B cell (primary cell): Measurements from ENCODE around the gene PYGO2. TPM values are rescaled to one million over a fixed set of nuclear protein-coding genes. Genes with fewer than 3 reads are reported as not detected.

Experiments
- ATAC-seq: fragments of 200-7000 bp; cut with Tn5 transposase; one replicate; pipeline ENCODE4 v1.10.0; 2021; ENCODE audit warnings: low read depth, mild to moderate bottlenecking, moderate number of reproducible peaks, moderate library complexity
- CTCF ChIA-PET: fragments of 350-600 bp; sonication (Branson Sonifier 250); formaldehyde crosslinking; loops from one replicate; lab custom pipeline; 2021; ENCODE audit warnings: antibody characterized with exemption, inconsistent platforms; lab: Charles Lee
- POLR2A ChIA-PET: fragments of 350-600 bp; sonication (Branson Sonifier 250); formaldehyde crosslinking; loops from one replicate; lab custom pipeline; 2021; ENCODE audit warnings: antibody characterized with exemption; lab: Charles Lee
- DNase-seq: peaks from one replicate; pipeline ENCODE4 v3.0.0; 2013
- H2AFZ ChIP-seq: 2 replicates; pipeline ENCODE4 v1.6.1; 2012; ENCODE audit warnings: mild to moderate bottlenecking, low read depth, low read length; ENCODE audit not compliant: insufficient read depth, poor library complexity, severe bottlenecking
- H3K27ac ChIP-seq, 2 donors: 1 replicate in 1 of 2; 2 replicates in 1 of 2; pipeline ENCODE4 v1.5.1; 2012 to 2013; ENCODE audit warnings: low read length in 2 of 2, mild to moderate bottlenecking in 2 of 2, moderate library complexity in 1 of 2
- H3K27me3 ChIP-seq, 4 experiments: fragments of 200-600 bp in 1 of 4; sonication (generic) in 1 of 4; replicated peaks in 1 of 4; 1 replicate in 2 of 4; 2 replicates in 2 of 4; pipeline versions ENCODE4 v1.6.1 to v1.7.0; 2013 to 2016; ENCODE audit warnings: low read length in 3 of 4, mild to moderate bottlenecking in 2 of 4, mixed read lengths in 1 of 4, moderate library complexity in 1 of 4; ENCODE audit not compliant: insufficient read depth in 4 of 4, control insufficient read depth in 3 of 4; ENCODE audit errors: control extremely low read depth in 1 of 4
- H3K36me3 ChIP-seq, 2 experiments: replicated peaks in 1 of 2; 1 replicate in 1 of 2; 2 replicates in 1 of 2; pipeline versions ENCODE4 v1.6.1 to v1.7.1; 2013; ENCODE audit warnings: low read length in 1 of 2; ENCODE audit not compliant: insufficient read depth in 2 of 2, control insufficient read depth in 1 of 2; ENCODE audit errors: control extremely low read depth in 1 of 2, extremely low read depth in 1 of 2
- H3K4me1 ChIP-seq, 2 donors: fragments of 200-600 bp in 1 of 2; sonication (generic) in 1 of 2; 1 replicate in 1 of 2; 2 replicates in 1 of 2; pipeline versions ENCODE4 v1.5.1 to v1.6.1; 2013 to 2017; ENCODE audit warnings: low read length in 2 of 2; ENCODE audit not compliant: control insufficient read depth in 2 of 2, insufficient read depth in 2 of 2
- H3K4me2 ChIP-seq: replicated peaks from 2 replicates; pipeline ENCODE3; 2012; ENCODE audit warnings: mild to moderate bottlenecking, low read depth, low read length; ENCODE audit not compliant: poor library complexity, severe bottlenecking
- H3K4me3 ChIP-seq, 5 experiments: fragments of 200-600 bp in 1 of 5; sonication (generic) in 1 of 5; 1 replicate in 3 of 5; 2 replicates in 2 of 5; pipeline versions ENCODE4 v1.5.1 to v1.7.0; 2011 to 2016; ENCODE audit warnings: low read length in 4 of 5, mild to moderate bottlenecking in 4 of 5, low read depth in 2 of 5, control low read depth in 1 of 5, moderate library complexity in 1 of 5; ENCODE audit not compliant: insufficient read depth in 1 of 5; ENCODE audit errors: control extremely low read depth in 1 of 5, extremely low read depth in 1 of 5
- H3K79me2 ChIP-seq: fragments of 200-600 bp; sonication (generic); one replicate; pipeline ENCODE4 v1.6.0; 2016; ENCODE audit warnings: low read length; ENCODE audit not compliant: control insufficient read depth, insufficient read depth
- H3K9ac ChIP-seq: fragments of 200-600 bp; sonication (generic); 2 replicates; pipeline ENCODE4 v1.6.1; 2017; ENCODE audit warnings: mild to moderate bottlenecking, low read length, moderate library complexity
- H3K9me3 ChIP-seq, 3 donors: one replicate each; pipeline versions ENCODE4 v1.6.1 to v1.7.1; 2013; ENCODE audit warnings: low read length in 2 of 3; ENCODE audit not compliant: control insufficient read depth in 2 of 3, insufficient read depth in 1 of 3; ENCODE audit errors: control extremely low read depth in 1 of 3
- H4K20me1 ChIP-seq: 2 replicates; pipeline ENCODE4 v1.6.0; 2012; ENCODE audit warnings: mild to moderate bottlenecking, low read length; ENCODE audit not compliant: insufficient read depth, control insufficient read depth, poor library complexity, severe bottlenecking
- H3K27ac Mint-ChIP-seq: one replicate; pipeline ENCODE4 v1.8.0; 2021; ENCODE audit warnings: mixed read lengths
- H3K27me3 Mint-ChIP-seq: one replicate; pipeline ENCODE4 v1.8.0; 2021; ENCODE audit warnings: mixed read lengths
- H3K4me1 Mint-ChIP-seq: one replicate; pipeline ENCODE4 v1.8.0; 2021; ENCODE audit warnings: mixed read lengths
- H3K4me3 Mint-ChIP-seq: one replicate; pipeline ENCODE4 v1.8.0; 2021; ENCODE audit warnings: mixed read lengths
- H3K9me3 Mint-ChIP-seq: one replicate; pipeline ENCODE4 v1.8.0; 2022; ENCODE audit warnings: mixed read lengths; ENCODE audit not compliant: insufficient read depth
- CTCF ChIP-seq: fragments of 200-600 bp; IDR thresholded peaks from one replicate; pipeline ENCODE4 v1.8.0; 2022; ENCODE audit warnings: antibody characterized with exemption, mild to moderate bottlenecking
- EZH2 ChIP-seq: IDR thresholded peaks from 2 replicates; pipeline ENCODE4 v1.6.1; 2012; ENCODE audit warnings: borderline replicate concordance, low read depth, mild to moderate bottlenecking, moderate library complexity, low read length; ENCODE audit not compliant: insufficient read depth, poor library complexity, severe bottlenecking
- WGBS: methylation state at CpG from one replicate; pipeline ENCODE4 v1.1.5; 2013; ENCODE audit warnings: missing lambda C conversion rate; ENCODE audit not compliant: insufficient coverage; 5-methylcytosine and 5-hydroxymethylcytosine counted together
- intact Hi-C: fragments of 100-400 bp; cut with micrococcal nuclease; formaldehyde crosslinking; loops from one replicate; pipeline ENCODE4 v1.10.0; 2022
- polyA plus RNA-seq: library from polyadenylated mRNA; depleted of rRNA; stranded (reverse); fragments of >200 nt; gene quantifications from 2 replicates; pipeline ENCODE4 v1.2.3, GENCODE V29; 2012
- total RNA-seq, 2 donors: library from RNA; stranded (reverse); fragments of 120-200 nt in 1 of 2; gene quantifications; 1 replicate in 1 of 2; 2 replicates in 1 of 2; pipeline versions ENCODE4 v1.2.3 to v1.2.4, GENCODE V29; 2013 to 2022

Gene PYGO2
- total and polyA plus RNA-seq, 2 donors (not counting 1 experiment from before 2014, with no cell fraction given) = 22.2 to 52.7 TPM

GRCh38 chr1:155005076-155006011, 43.8 kb upstream of the PYGO2 start:
- Histone ChIP-seq H4K20me1 (peaks cover 29% of the 10 kb centered on the region), H2AFZ (no peak overlapping the region), H3K27ac (peak overlapping the region; percentile 80 to 81), H3K4me1 (peaks cover 65 to 67% of the 10 kb centered on the region in 2 donors), H3K4me2 (peak overlapping the region; percentile 96), H3K9ac (peak overlapping the region; percentile 94), H3K36me3 (peaks cover 0 to 5% of the 10 kb centered on the region in 2 experiments), H3K79me2 (peaks cover 73% of the 10 kb centered on the region), H3K4me3 (peak overlapping the region in 4 of 5 experiments; percentile 84 to 98 (median 93)), H3K9me3 (no peaks in the 10 kb centered on the region), H3K27me3 (no peaks in the 10 kb centered on the region)
- Mint-ChIP-seq H3K27me3 (no peaks in the 10 kb centered on the region), H3K27ac (peak overlapping the region; percentile 86), H3K4me1 (peaks cover 56% of the 10 kb centered on the region), H3K9me3 (no peaks in the 10 kb centered on the region), H3K4me3 (peak overlapping the region; percentile 90)
- DNase-seq (peak; percentile 76), ATAC-seq (peak; percentile 1)
- TF ChIP-seq CTCF = no peak
- no peak for TF ChIP-seq EZH2
- intact Hi-C loops = loop anchor here (1.0 kb wide), 1 partner anchor 12 kb away; no protein-coding TSS in a partner anchor
- CTCF ChIA-PET = interaction anchor here (1.5 to 18.4 kb wide), 4 partner anchors 5 to 50 kb away, joined by 3 to 295 read pairs (median 150); partner anchors contain the start of genes FLAD1, LENEP, PBXIP1 and ZBTB7B
- 64% methylated on average over 7 of the region's 17 CpGs for WGBS
- POLR2A ChIA-PET = interaction anchor here (1.5 to 7.4 kb wide), 2 partner anchors 10 to 31 kb away, joined by 9 to 74 read pairs; partner anchors contain the start of gene CKS1B
